Measurements from ENCODE around the gene GCK.

Gene GCK

GRCh38 chr7:44184873-44185446 is 4.3 kb downstream of the GCK start:
- TF ChIP-seq, protein P1, sequence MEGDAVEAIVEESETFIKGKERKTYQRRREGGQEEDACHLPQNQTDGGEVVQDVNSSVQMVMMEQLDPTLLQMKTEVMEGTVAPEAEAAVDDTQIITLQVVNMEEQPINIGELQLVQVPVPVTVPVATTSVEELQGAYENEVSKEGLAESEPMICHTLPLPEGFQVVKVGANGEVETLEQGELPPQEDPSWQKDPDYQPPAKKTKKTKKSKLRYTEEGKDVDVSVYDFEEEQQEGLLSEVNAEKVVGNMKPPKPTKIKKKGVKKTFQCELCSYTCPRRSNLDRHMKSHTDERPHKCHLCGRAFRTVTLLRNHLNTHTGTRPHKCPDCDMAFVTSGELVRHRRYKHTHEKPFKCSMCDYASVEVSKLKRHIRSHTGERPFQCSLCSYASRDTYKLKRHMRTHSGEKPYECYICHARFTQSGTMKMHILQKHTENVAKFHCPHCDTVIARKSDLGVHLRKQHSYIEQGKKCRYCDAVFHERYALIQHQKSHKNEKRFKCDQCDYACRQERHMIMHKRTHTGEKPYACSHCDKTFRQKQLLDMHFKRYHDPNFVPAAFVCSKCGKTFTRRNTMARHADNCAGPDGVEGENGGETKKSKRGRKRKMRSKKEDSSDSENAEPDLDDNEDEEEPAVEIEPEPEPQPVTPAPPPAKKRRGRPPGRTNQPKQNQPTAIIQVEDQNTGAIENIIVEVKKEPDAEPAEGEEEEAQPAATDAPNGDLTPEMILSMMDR (conservative IDR thresholded peaks at IDR 0.05; ENCODE audit: low read depth, low read length): no peak
- H3K4me1 ChIP-seq (ENCODE audit: low read depth, poor library complexity, severe bottlenecking): no peaks in the 10 kb centered on the region
- H4K20me1 ChIP-seq (ENCODE audit: insufficient read depth): no peaks in the 10 kb centered on the region
- no peak overlapping the region for H3K9ac ChIP-seq
- no peaks in the 10 kb centered on the region for H3K36me3 ChIP-seq (ENCODE audit: insufficient read depth)
- no peak overlapping the region for H3K4me2 ChIP-seq
- H3K4me3 ChIP-seq (IDR thresholded peaks at IDR 0.05; ENCODE audit: insufficient read depth, low read depth, low read length): no peak overlapping the region
- no peaks in the 10 kb centered on the region for H3K27me3 ChIP-seq (ENCODE audit: insufficient read depth, low read depth)
- no peaks in the 10 kb centered on the region for H3K79me2 ChIP-seq (ENCODE audit: insufficient read depth, low read depth)
- no peak overlapping the region for H2AFZ ChIP-seq (ENCODE audit: low read depth)
- H3K27ac ChIP-seq: no peak overlapping the region

- H3K4me2 ChIP-seq: no peak overlapping the region
- no peaks in the 10 kb centered on the region for H3K27me3 ChIP-seq (ENCODE audit: insufficient read depth, low read depth)
- H3K27ac ChIP-seq: no peak overlapping the region
- no peaks in the 10 kb centered on the region for H3K79me2 ChIP-seq (ENCODE audit: insufficient read depth, low read depth)
- no peak overlapping the region for H3K4me3 ChIP-seq (IDR thresholded peaks at IDR 0.05; ENCODE audit: insufficient read depth, low read depth, low read length)
- TF ChIP-seq, protein P1 (conservative IDR thresholded peaks at IDR 0.05; ENCODE audit: low read depth, low read length): no peak
- H3K36me3 ChIP-seq (ENCODE audit: insufficient read depth): no peaks in the 10 kb centered on the region
- no peak overlapping the region for H2AFZ ChIP-seq (ENCODE audit: low read depth)
- H3K4me1 ChIP-seq (ENCODE audit: low read depth, poor library complexity, severe bottlenecking): no peaks in the 10 kb centered on the region
- no peak overlapping the region for H3K9ac ChIP-seq
- no peaks in the 10 kb centered on the region for H4K20me1 ChIP-seq (ENCODE audit: insufficient read depth)
These were observed 4.9 kb downstream of the GCK start for GRCh38 chr7:44184206-44184872.

- no peak overlapping the region for H3K4me3 ChIP-seq (IDR thresholded peaks at IDR 0.05; ENCODE audit: insufficient read depth, low read depth, low read length)
- H3K4me1 ChIP-seq (ENCODE audit: low read depth, poor library complexity, severe bottlenecking): no peaks in the 10 kb centered on the region
- TF ChIP-seq, protein P1 (conservative IDR thresholded peaks at IDR 0.05; ENCODE audit: low read depth, low read length): no peak
- H3K36me3 ChIP-seq (ENCODE audit: insufficient read depth): no peaks in the 10 kb centered on the region
- no peak overlapping the region for H3K27ac ChIP-seq
- no peak overlapping the region for H3K9ac ChIP-seq
- H4K20me1 ChIP-seq (ENCODE audit: insufficient read depth): no peaks in the 10 kb centered on the region
- H3K4me2 ChIP-seq: no peak overlapping the region
- H2AFZ ChIP-seq (ENCODE audit: low read depth): no peak overlapping the region
- H3K79me2 ChIP-seq (ENCODE audit: insufficient read depth, low read depth): no peaks in the 10 kb centered on the region
- no peaks in the 10 kb centered on the region for H3K27me3 ChIP-seq (ENCODE audit: insufficient read depth, low read depth)
These were observed 5.9 kb downstream of the GCK start for GRCh38 chr7:44183386-44183785.

DNA sequence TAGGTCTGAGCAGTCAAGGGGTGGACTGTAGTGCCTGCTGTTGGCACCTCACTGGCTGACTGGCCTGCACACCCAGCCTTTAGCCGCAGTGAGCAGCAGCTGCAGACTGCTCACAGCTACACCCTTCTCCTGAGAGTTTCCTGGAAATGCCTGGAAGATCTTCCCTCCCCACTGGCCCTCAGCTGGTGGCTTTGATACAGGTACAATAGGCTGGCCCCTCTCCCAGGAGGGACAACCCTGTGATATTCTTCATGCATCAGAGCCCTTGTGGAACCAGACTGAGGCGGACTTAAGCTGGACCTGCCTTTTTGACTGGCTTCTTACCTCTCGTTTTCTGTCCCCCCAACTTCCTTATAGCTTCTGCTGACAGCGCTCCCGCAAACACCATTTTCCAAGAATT is 6.4 kb downstream of the GCK start:
- Histone ChIP-seq H3K4me2 (no peak overlapping the region), H4K20me1 (ENCODE audit: insufficient read depth) (no peaks in the 10 kb centered on the region), H2AFZ (ENCODE audit: low read depth) (no peak overlapping the region), H3K27me3 (ENCODE audit: insufficient read depth, low read depth) (no peaks in the 10 kb centered on the region), H3K27ac (no peak overlapping the region), H3K9ac (no peak overlapping the region), H3K79me2 (ENCODE audit: insufficient read depth, low read depth) (no peaks in the 10 kb centered on the region), H3K4me1 (ENCODE audit: low read depth, poor library complexity, severe bottlenecking) (no peaks in the 10 kb centered on the region), H3K4me3 (IDR thresholded peaks at IDR 0.05; ENCODE audit: insufficient read depth, low read depth, low read length) (no peak overlapping the region), H3K36me3 (ENCODE audit: insufficient read depth) (no peaks in the 10 kb centered on the region)
- TF ChIP-seq, protein P1 (conservative IDR thresholded peaks at IDR 0.05; ENCODE audit: low read depth, low read length): no peak

All from KMS-11 (cell line).